Colon (tissue), 2 donors: ENCODE results near the gene SENP7.
"Not testable (repeated sequence)": the region's sequence is repeated elsewhere in the genome, so short reads cannot be mapped to it uniquely, and the experiment has no call there.

Experiments used
- FAIRE-seq: peaks from 2 replicates; lab custom pipeline; 2012; peaks lifted over from hg19 to GRCh38; lab: Jason Lieb, UNC
- donor health status: control.
- donor health status: control.

The SENP7 gene

DNA sequence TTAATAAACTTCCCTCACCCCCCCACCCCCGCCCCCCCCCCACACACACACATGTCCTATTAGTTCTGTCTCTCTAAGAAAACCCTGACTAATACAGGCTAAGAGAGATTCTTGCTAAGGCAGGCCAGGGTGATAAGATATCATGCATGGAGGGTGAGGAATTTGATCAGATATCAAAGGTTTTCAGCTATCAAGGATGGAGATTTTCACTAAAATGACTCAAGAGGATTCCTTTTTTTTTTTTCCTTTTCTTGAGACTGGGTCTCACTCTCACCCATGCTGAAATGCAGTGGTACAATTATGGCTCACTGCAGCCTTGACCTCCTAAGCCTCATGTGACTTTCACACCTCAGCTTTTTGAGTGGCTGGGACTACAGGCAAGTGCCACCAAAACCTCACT is 14.9 kb upstream of the SENP7 start:
- no peak for FAIRE-seq

DNA sequence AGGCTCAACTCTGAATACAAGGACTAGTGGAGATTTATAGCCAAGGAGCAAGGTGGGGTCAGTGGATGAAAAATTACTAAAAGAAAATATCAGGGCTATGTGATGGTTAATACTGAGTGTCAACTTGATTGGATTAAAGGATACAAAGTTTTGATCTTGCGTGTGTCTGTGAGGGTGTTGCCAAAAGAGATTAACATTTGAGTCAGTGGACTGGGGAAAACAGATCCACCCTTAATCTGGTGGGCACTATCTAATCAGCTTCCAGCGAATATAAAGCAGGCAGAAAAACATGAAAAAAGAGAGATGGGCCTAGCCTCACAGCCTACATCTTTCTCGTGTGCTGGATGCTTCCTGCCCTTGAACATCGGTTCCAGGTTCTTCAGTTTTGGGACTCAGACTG is 14.4 kb upstream of the SENP7 start:
- no peak for FAIRE-seq

DNA sequence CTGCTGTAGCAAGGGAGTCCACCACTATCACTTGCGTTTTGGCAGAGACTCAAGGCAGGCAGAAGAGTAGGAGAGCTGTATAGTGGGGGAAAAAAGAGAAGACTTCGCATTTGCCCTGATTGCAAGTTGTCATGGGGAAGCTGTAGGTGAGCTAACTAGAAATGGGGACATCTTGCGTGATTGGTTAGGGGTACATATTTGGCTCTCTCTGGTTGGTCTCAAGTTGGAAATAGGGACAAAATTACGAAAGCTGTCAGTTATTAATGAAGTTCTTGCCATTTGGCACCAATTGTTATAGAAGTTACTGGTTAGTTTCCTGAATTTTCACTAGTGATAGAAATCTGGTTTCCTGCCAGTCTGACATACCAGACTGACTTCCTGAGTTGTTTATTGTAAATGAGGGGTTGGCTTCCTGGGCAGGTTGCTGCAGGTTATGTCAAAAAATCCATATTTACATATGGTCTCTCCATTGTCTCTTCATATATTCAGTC is 8.2 kb upstream of the SENP7 start:
- no peak for FAIRE-seq

DNA sequence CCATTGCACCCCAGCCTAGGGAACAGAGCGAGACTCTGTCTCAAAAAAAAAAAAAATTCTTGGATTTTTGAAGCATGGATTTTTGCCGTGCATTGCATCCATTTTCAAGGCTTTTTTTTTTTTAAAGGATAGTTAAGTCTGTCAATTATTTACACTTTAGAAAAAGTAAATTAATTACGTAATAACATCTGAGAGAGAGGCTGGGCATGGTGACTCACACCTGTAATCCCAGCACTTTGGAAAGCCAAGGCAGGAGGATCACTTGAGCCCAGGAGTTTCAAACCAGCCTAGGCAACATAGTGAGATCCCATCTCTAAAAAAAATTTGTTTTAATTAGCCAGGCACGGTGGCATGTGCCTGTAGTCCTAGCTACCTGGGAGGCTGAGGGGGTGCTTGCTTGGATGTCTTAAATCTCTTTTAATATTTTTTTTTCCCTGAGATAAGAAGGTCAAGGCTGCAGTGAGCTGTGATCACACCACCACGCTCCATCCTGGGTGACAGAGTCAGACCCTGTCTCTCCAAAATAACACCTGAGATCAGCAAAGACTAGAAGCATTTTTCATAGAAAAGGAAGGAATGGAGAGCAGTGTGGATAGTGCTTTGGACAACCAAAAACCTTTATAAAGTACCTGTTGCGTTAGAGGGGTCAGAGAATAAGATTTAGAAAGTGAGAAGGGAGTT is 6.8 kb upstream of the SENP7 start:
- FAIRE-seq: no peak

DNA sequence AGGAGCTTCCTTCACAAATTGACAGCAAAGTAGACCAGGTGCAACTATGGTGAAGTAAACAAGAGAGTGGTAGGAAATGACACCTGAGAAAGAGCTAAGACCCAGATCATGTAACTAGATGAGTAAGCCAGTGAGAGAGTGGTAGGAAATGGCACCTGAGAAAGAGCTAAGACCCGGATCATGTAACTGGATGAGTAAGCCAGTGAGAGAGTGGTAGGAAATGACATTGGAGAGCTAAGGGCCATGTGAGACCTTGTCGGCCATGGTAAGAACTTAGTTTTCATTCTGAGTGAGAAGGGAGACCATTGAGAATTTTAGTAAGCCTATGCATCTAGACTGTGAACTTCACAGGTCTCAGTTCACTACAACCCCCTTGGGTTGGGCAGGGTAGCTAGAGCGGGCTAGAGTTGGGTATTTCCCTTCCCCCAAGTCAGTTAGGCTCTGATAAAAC is 5.4 kb upstream of the SENP7 start:
- FAIRE-seq: no peak

DNA sequence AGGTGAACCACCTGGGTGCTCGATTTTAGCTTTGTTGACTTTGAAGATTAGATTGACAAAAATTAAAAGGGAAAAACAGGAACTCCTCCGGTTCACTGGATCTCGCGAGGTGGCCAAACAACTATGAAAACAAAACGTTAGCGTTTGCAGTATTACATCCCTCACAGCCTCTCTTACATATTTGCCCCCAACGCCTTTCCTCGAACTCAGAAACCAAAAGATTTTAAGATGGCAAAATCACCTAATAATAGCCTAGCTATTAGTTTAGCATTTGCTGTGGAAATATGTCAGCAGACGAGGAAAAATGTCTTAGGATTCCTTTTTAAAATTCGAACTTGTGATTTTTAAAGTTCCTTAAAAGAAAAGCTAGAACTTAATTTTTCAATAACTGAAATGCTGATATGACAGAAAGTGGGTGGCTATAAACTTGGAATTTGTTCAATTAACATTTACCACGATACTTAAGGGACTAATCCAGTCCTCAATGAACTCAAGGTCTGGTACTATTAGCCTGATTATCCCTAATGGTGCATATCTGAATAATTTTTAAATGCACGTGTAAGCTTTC is 491 bp upstream of the SENP7 start:
- peak; percentile 28 for FAIRE-seq

DNA sequence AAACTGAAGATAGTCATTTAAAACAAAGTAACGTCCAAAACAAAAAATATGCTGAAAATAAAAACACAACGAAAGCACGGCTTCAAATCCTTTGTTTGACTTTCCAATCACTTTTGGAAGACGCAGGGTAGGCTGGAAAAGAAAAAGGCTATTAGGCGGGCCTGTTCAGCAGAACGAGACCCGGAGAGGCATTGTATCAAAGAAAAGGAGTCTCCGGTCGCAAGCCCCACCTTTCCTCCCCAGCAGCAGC is 691 bp downstream of the SENP7 start:
- FAIRE-seq: no peak

DNA sequence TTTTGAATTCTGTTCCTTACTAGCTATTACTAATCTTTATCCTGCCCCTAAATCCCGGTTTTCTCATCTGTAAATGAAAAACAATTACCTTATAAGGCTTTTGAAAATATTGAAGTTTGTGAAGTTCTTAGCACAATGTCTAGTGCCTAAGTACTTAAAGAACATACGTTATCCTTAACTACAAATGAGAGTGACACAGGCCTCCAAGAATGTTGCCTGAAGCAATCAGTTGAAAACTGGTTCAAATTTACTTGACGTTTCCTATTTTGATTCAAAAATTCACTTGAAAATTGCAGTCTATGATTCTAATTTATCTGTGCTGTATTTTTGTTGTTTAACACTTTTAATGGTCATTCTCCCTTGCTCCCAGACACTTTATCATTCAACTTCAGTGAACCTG is 3.2 kb downstream of the SENP7 start:
- no peak for FAIRE-seq

DNA sequence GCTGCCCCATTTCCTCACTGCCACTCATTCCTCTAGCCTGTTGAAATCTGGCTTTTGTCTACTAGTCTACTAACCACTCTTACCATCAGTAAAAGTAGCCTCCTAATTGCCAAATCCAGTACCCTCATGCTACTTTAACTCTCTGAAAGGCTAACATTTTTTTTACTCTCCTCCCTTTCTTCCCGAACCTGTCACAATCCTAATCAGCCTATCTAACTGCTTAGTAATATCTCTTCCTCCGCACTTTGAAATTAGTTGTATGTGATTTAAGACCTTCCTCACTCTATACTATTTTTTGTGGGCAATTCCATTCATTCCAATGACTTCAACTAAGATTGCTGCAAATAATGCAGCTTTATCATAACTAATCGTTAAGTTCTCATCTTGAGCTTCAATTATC is 3.7 kb downstream of the SENP7 start:
- no peak for FAIRE-seq

DNA sequence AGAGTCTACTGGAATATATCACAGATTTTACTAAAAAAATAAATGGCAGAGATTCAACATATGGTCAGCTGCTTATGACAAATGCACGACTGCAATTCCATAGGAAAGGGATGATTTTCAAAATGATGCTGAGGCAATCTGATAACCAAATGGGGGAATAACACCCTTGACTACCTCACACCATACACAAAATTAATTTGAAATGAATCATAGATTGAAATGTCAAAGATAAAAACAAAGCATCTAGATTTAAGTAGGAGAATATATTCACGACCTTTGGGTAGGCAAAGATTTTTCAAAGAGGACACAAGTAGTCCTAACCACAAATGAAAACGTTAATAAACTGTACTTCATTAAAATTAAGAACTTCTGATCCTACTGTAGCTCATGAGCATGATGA is 11.2 kb downstream of the SENP7 start:
- no peak for FAIRE-seq

DNA sequence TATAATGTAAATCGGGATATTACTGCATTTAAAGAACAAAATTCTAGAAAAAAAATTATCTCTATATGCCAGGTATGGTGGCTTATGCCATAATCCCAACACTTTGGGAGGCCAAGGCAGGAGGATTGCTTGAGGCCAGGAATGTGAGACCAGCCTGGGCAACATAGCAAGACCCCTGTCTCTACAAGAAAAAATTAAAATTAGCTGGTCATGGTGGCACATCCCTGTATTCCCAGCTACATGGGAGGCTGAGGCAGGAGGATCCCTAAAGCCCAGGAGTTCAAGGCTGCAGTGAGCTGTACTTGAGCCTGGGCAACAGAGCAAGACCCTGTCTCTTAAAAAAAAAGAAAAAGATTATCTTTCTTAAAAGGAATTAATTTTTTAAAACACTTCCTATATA is 12.8 kb downstream of the SENP7 start:
- no peak for FAIRE-seq

DNA sequence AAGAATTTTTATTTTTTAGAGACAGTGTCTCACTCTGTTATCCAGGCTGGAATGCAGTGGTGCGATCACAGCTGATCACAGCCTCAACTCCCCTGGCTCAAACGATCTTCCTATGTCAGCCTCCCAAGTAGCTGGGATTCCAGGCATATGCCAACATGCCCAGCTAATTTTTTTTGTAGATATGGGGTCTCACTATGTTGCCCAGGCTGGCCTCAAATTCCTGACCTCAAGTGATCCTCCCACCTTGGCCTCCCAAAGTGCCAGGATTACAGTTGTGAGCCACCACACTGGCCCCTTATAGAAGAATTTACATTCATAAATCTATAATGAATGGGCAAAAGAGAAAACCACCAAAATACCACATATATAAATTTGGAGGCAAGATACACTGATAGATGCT is 15.2 kb downstream of the SENP7 start:
- FAIRE-seq: no peak

DNA sequence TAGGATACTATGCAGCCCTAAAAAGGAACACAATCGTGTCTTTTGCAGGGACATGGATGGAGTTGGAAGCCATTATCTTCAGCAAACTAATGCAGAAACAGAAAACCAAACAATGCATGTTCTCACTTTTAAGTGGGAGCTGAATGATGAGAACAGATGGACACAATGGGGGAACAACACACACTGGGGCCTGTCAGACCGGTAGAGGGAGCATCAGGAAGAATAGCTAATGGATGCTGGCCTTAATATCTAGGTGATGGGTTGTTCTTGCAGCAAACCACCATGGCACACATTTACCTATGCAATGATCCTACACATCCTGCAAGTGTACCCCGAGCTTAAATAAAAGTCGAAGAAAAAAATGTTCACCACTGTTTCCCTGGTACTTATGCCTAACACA is 17.5 kb downstream of the SENP7 start:
- FAIRE-seq: no peak

DNA sequence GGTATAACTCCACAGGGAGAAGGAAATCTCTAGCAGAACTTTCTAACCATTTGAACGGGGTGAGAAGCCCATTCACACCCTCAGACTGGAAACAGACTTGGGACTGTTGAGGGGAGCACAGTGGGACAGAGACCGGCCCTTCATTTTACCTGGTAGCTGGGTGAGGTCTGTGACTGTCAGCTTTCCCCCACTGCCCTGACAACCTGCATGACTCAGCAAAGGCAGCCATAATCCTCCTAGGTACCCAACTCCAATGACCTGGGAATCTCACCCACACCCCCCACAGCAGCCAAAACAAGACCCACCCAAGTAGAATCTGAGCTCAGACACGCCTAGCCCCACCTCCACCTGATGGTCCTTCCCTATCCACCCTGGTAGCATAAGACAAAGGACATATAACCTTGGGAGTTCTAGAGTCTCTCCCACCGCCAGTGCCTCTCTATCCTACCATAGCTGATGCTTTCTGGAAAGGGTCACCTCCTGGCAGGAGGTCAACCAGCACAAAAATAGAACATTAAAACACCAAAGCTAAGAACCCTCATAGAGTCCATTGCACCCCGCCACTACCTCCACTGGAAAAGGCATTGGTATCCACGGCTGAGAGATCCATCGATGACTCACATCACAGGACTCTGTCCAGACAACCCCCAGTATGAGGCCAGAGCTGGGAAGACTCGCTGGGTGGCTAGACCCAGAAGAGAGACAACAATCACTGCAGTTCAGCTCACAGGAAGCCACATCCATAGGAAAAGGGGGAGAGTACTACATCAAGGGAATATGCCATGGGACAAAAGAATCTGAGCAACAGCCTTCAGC is 28.0 kb downstream of the SENP7 start:
- FAIRE-seq: no peak

DNA sequence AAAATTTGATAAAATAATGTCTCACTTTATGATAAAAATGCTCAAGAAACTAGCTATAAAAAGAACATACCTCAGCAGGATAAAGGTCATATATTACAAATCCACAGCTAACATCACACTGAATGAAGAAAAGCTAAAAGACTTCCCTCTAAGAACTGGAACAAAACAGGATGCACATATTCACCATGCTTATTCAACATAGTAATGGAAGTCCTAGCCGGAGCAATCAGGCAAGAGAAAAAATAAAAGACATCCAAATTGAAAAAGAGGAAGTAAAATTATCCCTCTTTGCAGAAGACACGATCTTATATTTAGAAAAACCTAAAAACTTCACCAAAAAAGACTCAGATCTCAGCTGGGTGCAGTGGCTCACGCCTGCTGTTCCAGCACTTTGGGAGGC is 34.0 kb downstream of the SENP7 start:
- no peak for FAIRE-seq

DNA sequence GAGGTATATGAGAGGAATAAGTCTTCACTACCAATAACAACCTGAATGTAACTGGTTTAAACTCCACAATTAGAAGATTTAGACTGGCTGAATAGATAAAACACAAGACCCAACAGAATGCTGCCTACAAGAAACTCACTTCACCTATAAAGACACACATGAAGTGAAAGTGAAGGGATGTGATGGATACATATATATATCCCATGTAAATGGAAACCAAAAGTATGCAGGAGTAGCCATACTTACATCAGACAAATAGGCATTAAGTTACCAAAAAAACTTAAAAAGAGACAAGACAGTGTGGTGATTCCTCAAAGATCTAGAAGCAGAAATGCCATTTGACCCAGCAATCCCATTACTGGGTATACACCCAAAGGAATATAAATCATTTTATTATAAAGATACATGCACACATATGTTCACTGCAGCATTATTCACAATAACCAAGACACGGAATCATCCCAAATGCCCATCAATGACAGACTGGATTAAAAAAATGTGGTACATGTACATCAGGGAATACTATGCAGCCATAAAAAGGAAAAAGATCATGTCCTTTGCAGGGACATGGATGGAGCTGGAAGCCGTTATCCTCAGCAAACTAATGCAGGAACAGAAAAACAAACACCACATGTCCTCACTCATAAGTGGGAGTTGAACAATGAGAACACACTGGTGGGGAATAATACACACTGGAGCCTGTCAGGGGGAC is 38.0 kb downstream of the SENP7 start:
- FAIRE-seq: not testable (repeated sequence)

DNA sequence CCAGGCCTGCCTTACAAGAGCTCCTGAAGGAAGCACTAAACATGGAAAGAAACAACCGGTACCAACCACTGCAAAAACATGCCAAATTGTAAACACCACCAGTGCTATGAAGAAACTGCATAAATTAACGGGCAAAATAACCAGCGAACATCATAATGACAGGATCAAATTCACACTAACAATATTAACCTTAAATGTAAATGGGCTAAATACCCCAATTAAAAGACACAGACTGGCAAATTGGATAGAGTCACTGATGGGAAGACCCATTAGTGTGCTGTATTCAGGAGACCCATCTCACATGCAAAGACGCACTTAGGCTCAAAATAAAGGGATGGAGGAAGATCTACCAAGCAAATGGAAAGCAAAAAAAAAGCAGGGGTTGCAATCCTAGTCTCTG is 44.3 kb downstream of the SENP7 start:
- FAIRE-seq: not testable (repeated sequence)

DNA sequence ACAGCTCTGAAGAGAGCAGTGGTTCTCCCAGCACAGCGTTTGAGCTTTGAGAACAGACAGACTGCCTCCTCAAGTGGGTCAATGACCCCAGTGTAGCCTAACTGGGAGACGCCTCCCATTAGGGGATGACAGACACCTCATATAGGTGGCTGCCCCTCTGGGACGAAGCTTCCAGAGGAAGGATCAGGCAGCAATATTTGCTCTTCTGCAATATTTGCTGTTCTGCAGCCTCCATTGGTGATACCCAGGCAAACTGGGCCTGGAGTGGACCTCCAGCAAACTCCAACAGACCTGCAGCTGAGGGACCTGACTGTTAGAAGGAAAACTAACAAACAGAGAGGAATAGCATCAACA is 45.7 kb downstream of the SENP7 start:
- FAIRE-seq: not testable (repeated sequence)

DNA sequence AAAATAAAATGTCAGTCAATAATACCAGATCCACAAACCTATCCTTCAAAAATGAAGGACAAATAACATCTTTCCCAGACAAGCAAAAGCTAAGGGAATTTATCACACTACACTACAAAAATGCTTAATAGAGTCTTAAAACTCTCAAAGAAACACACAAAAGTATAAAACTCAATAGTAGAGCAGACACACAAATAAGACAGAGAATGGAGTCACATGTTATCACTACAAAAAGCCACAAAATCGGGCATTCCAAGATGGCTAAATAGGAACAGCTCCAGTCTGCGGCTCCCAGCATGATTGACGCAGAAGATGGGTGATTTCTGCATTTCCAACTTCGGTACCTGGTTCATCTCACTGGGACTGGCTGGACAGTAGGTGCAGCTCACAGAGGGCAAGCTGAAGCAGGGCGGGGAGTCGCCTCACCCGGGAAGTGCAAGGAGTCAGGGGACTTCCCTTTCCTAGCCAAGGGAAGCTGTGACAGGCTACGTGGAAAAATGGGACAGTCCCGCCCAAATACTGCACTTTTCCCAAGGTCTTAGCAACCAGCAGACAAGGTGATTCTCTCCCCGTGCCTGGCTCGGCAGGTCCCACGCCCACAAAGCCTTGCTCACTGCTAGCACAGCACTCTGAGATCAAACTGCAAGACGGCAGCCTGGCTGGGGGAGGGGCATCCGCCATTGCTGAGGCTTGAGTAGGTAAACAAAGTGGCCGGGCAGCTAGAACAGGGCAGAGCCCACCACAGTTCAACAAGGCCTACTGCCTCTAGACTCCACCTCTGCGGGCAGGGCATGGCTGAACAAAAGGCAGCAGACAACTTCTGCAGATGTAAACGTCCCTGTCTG is 46.3 kb downstream of the SENP7 start:
- no peak for FAIRE-seq

DNA sequence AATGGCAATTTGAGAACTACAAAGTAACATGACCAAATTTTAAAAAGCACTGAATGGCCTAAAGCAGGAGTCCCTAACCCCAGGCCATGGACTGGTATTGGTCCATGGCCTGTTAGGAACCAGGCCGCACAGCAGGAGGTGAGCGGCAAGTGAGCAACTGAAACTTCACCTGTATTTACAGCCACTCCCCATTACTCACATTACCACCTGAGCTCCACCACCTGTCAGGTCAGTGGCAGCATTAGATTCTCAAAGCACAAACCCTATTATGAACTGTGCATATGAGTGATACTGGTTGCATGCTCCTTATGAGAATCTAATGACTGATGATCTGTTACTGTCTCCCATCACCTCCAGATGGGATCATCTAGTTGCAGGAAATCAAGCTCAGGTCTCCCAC is 48.8 kb downstream of the SENP7 start:
- FAIRE-seq: no peak

DNA sequence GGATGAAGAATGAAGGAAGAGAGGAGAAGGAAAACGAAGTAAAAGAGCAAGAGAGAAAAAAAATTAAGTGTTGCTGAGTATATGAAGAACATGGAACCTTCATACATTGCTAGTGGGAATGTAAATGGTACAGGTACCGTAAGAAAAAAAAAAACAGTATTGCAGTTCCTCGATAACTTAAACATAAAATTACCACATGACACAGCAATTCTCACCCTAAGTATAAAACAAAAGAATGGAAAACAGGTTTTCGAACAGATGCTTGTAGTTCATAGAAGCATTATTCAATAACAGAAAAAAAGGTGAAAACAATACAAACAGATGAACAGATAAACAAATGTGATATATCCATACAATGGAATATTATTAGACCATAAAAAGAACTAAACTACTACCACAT is 51.6 kb downstream of the SENP7 start:
- no peak for FAIRE-seq

DNA sequence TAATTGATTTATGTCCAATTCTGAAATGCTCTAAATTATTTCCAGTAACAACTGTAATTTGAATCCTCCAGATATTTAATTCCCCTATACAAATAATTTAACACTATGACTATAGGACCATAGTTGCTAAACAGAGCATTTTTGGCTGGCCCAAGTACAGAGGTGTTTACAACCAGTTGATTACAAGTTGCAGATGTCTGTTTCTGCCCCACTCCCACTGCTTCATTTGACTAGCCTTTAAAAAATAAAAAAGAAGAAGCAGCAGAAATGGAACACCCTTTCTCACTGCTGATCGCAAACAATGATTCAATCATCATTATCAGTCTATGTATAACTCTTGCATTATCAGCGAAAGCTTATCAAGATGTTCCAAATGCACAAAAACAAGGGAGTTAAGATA is 54.6 kb downstream of the SENP7 start:
- no peak for FAIRE-seq
